ENCODE measurements around the gene SH3GLB1. TPM values are rescaled to one million over a fixed set of nuclear protein-coding genes. Genes with fewer than 3 reads are reported as not detected.

The SH3GLB1 gene
- total RNA-seq, 1 donor from 2014 or later, result 120 TPM

- ATAC-seq (ENCODE audit: poor library complexity), result no peak
- DNase-seq, result no peak
- intact Hi-C loops (cut with DNase I), result no loop called here
Measured at GRCh38 chr1:86764523-86764922, 60.1 kb downstream of the SH3GLB1 start.

- peak; percentile 53 for ATAC-seq (ENCODE audit: poor library complexity)
- no peak for DNase-seq
- intact Hi-C loops (cut with DNase I), result no loop called here
Measured at GRCh38 chr1:86765073-86765472, 60.7 kb downstream of the SH3GLB1 start.

DNA sequence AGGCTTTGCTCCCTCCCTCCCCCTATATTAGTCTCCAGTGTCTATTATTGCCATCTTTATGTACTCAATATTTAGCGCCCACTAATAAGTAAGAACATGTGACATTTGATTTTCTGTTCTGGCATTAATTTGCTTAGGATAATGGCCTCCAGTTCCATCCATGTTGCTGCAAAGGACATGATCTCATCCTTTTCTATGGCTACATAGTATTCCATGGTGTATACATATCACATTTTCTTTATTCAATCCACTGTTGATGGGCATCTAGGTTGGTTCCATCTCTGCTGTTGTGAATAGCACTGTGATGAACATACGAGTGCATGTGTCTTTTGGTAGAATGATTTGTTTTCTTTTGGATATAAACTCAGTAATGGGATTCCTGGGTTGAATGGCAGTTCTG is 61.3 kb downstream of the SH3GLB1 start:
- DNase-seq, result no peak
- ATAC-seq (ENCODE audit: poor library complexity), result no peak
- intact Hi-C loops (cut with DNase I), result no loop called here

GRCh38 chr1:86768554-86768953 is 64.2 kb downstream of the SH3GLB1 start:
- ATAC-seq (ENCODE audit: poor library complexity), result no peak
- no peak for DNase-seq
- intact Hi-C loops (cut with DNase I), result no loop called here

- no peak for DNase-seq
- intact Hi-C loops (cut with DNase I), result no loop called here
- ATAC-seq (ENCODE audit: poor library complexity), result no peak
Measured at GRCh38 chr1:86769065-86769464, 64.7 kb downstream of the SH3GLB1 start.

DNA sequence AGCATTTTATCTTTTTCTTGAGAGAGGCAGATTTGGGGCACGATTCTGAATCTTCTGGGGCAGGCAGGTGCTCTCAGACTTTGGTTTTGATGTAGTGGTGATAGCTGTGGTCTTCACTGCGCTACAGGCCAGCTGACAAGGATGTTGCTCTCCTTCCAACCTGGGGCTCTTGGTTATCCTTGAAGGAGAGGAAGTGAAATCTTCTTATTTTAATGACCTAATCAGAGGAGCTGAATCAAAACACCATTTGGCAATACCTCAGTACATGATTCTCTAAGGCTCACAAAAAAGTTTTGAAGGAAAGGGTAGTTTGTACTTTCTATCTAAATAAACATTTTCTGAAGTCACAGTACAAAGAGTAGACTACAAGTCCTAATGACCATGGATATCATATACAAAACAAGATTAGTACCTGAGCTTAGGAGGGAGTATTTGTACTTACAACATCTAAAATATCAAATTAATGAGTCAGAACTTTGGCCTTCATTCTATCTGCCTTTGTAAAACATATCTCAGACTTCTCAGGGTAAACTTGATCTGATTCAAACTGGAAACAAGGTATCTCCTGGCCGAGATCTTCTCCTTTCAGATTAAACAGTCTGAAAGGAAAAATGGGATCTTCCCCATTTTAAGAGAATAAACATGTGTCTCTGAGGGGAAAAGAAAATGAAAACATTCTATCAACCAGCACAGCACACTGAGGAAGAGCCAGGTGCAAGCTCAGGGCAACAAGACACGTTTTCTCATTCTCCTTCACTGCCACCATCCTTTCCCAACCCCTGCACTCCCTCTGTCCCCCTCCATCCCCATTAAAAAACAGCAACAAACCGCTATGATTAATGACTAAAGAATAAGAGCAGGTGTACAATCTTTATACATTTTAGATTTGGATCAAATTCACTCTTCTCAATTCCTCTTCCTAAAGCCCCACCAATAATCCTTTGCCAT is 69.2 kb downstream of the SH3GLB1 start:
- ATAC-seq (ENCODE audit: poor library complexity) (no peak), DNase-seq (no peak)
- intact Hi-C loops (cut with DNase I), result no loop called here

DNA sequence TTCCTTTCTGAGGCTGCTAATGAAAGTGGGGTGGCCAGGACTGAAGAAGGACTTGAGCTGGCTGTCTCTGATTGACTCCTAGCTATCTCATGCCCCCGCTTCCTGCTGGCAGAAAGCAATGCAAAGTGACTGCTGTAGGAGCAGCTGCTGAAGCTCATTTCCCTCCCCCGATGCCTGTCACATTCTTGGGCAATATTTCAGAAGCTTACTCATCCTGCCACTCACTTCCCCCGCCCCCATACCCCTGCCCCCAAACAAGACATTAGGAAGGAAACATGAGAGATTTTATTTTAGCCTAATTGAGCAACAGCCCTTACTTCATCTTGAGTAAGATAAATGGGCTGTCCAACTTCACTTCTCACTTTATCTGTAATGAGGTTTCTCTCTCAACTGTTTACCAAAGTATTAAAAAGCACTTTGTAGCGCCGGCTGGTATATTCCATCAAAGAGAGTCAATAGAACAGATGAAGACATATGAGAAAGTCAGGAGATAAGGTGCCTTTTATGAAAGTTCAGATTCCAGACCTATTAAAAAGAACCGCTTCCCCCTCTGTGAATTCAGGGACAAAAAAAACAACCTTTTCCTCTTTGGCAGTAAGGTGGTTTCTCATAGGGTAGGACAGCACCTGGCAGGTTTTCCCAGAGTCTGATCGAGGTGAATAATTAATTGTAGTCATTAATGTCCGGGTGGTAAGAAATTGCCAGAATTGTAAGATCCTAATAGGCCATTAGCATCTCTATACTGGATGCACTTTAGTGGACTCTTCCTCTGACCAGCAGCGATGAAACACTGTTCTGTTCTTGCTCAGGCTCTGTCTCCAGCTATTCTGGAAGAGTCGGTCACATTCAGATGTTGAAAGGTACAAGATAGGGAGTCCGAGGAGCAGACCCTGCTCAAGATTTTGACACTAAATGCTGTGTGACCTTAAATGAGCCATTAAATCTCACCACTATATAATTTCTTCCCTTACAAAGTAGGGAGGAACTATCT is 70.2 kb downstream of the SH3GLB1 start:
- intact Hi-C loops (cut with DNase I), result no loop called here
- DNase-seq (peak; percentile 69), ATAC-seq (ENCODE audit: poor library complexity) (peak; percentile 94)

GRCh38 chr1:86775395-86775794 is 71.0 kb downstream of the SH3GLB1 start:
- intact Hi-C loops (cut with DNase I), result no loop called here
- no peak for ATAC-seq (ENCODE audit: poor library complexity)
- DNase-seq, result no peak

- ATAC-seq (ENCODE audit: poor library complexity) (no peak), DNase-seq (no peak)
- intact Hi-C loops (cut with DNase I), result no loop called here
Measured at GRCh38 chr1:86776108-86776507, 71.7 kb downstream of the SH3GLB1 start.

DNA sequence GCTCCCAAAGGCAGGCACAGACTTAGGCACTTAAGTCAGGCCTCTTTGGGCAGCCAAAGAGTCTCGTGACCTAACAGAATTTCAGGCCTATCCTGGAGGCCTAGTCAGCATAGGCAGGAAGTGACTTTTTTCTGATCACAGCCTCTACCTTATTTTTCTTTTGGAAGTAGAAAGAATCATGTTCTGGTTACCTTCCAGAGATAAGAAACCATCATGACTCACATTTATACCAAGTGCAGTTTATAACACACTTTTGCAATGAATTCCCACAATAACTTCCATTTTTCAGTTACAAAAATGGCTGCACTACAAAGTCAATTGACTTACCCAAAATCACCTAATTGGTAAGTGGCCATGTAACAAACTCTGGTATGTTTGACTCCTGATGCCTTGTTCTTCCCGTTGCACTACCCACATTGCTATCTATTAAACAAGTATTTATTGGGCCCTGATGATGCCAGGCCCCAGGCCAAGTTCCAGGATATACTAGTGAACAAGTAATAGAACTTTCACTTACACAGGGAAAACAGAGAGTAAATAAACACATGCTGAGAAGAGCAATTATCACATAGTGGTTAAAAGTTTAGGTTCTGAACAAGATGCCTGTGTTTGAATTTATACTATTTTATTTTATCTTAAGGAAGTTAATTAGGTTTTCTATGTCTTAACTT is 74.3 kb downstream of the SH3GLB1 start:
- DNase-seq (no peak), ATAC-seq (ENCODE audit: poor library complexity) (no peak)
- intact Hi-C loops (cut with DNase I), result no loop called here

GRCh38 chr1:86779308-86780191 is 75.2 kb downstream of the SH3GLB1 start:
- intact Hi-C loops (cut with DNase I), result no loop called here
- ATAC-seq (ENCODE audit: poor library complexity) (no peak), DNase-seq (no peak)

DNA sequence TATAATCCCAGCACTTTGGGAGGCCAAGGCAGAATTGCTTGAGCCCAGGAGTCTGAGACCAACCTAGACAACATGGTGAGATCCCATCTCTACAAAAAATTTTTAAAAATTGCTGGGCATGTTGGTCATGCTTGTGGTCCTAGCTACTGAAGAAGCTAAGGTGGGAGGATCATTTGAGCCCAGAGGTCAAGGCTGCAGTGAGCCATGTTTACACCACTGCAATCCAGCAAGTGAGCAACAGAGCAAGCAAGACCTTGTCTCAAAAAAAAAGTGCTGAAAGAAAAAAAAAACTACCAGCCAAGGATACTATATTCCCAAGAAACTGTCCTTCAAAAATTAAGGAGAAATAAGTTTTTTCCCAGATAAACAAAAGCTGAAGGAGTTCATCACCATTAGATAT is 78.1 kb downstream of the SH3GLB1 start:
- intact Hi-C loops (cut with DNase I), result no loop called here
- no peak for ATAC-seq (ENCODE audit: poor library complexity)

DNA sequence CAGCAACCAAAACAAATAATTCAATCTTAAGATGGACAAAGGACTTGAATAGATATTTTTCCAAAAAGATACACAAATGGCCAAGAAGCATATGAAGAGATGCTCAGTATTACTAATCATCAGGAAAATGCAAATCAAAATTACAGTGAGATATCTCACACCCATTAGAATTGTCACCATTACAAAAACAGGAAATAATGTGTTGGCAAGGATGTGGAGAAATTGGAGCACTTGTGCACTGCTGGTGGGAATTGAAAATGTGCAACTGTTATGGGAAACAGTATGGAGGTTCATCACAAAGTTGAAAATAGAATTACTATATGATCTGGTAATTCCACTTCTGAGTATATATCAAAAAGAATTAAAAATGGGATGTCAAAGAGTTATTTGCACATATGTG is 83.2 kb downstream of the SH3GLB1 start:
- DNase-seq, result no peak
- ATAC-seq (ENCODE audit: poor library complexity), result no peak
- intact Hi-C loops (cut with DNase I), result no loop called here

More for the DNA sequence above, 78.1 kb downstream of the SH3GLB1 start:
- no peak for DNase-seq

DNA sequence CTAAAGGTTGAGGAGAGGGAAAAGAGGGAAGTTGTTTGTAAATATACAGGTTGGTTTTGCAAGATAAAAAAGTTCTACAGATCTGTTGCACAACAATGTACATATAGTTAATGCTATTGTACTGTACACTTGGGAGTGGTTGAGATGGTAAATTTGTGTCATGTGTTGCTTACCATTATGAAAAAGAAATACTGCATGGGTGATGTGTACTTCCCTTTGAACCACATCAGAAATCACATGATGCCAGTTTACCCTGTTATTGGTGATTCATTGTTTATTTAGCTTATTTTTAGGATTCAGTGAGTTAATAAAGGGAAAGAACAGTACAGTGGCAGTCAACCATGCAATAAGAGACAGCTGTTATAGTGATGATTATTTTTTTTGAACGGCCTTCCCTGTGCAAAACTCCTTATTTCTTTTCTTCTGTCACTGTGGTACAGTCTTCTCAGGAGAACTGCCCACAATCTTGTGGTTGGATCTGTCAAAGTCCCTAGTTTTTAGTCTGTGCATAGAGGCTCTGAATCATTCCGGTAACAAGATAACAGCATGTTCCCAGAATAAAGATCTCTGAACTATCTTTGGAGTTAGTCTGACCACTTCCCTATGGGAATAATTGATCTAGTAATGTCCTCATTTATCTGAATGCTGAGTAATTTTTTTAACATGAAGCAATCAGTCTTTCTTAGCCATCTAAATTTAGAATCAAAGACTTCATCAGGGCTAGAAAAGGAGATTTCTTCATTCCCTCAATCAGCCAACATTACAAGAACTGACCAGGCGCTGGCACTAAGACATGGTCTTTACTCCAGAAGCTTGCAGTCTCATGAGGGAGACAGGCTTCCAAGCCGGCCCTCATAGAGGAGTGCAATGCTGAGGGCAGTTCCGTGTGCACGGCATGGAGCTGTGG is 84.2 kb downstream of the SH3GLB1 start:
- intact Hi-C loops (cut with DNase I), result no loop called here
- DNase-seq (peak; percentile 56), ATAC-seq (ENCODE audit: poor library complexity) (peak; percentile 73)

DNA sequence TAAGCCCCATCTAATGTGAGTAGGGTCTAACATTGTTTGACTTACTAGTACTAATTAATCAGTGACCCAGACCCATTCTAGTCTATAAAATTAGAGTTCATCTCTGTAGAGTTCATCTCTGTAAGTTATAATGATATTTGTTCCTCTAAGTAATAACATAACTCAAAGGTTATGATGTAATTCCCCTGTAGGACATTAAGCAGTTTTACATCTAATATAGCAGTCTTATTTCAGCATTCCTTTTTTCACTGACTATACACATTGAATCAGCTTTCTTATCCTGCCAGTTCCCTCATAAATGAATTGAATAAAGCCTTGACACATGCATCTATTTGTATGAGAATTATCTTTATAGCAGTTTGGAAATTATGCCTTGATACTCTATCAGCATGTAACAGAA is 90.9 kb downstream of the SH3GLB1 start:
- intact Hi-C loops (cut with DNase I), result no loop called here
- ATAC-seq (ENCODE audit: poor library complexity) (no peak), DNase-seq (no peak)

All from Right ventricle myocardium superior (tissue), 1 donor.